Astrocyte of the hippocampus (primary cell): ENCODE measurements around the gene A2ML1.
"Not testable (repeated sequence)": the region's sequence is repeated elsewhere in the genome, so short reads cannot be mapped to it uniquely, and the experiment has no call there.

ENCODE experiments used
- DNase-seq: peaks from one replicate; pipeline ENCODE4 v3.0.0; 2011; ENCODE audit warnings: low read depth, low spot score

A2ML1 gene

DNA sequence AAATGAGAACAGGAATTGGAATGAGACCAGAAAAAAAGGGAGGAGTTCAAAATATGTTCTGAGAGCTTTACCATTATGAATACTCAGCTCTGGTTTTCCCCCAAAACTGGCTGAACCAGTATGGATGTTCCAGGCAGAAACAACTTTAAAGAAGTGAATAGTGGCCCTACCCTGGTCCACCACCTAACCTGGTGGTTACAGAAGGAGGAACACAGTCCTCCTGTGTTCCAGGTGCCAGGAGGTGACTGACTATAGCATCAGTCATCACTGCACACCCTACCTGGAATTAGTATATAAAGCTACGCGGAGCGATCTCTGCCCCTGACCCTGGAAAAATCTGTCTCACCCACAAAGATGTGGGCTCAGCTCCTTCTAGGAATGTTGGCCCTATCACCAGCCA lies at the start of gene A2ML1:
A2ML1 (plus strand) TSS at position 324 of the 400 bp plus-strand sequence; CDS start at position 355, 31 bp downstream.
- no peak for DNase-seq

DNA sequence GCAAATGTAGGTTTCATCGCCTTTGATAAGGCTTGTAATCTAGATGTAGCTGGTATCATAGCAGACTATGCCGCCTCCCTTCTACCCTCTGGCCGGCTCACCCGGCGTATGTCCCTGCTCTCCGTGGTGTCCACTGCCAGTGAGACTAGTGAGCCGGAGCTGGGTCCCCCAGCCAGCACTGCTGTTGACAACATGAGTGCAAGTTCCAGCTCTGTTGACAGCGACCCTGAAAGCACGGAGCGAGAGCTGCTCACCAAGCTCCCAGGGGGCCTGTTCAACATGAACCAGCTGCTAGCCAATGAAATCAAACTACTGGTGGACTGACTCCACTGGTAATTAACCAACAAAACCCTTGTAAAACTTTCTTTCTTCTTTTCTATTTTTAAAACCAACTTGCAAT lies 49.0 kb upstream of the A2ML1 start:
- no peak for DNase-seq

DNA sequence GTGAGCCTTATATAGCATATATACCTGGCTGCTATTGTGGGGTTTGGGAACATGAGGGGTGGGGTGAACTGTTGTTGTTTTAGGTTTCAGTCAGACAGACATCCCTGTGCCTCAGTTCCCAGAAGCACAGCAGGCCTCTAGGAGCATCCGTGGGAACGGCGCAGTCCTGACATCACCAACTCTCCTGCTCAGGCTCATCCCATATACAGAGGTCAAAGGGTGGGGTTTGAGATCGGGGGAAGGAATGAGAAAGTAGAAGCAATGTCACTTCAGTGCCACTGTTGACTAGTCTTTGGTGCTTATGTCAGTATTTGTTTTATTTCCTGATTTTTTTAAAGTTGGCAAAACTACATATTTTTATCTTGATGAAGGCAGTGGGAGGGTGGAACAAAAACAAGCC lies 43.1 kb upstream of the A2ML1 start:
- DNase-seq = no peak

DNA sequence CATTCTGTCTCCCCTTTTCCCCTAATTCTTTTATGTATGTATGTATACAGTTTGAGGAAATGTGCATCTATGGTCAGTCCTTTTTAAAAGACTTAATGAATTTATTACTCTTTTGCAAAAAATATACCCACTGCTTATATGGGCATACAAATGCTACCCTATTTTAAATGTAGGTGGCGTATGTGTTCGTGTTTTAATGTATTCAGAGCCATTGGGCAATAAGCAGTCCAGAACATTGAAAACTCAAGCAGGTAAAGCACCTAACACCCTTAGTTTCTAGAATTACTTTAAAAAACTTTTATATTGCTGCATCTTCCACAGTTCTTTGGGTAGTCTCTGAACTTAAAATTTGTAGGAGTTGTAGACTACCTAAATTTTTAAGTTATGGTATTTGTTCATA lies 42.6 kb upstream of the A2ML1 start:
- DNase-seq = no peak

DNA sequence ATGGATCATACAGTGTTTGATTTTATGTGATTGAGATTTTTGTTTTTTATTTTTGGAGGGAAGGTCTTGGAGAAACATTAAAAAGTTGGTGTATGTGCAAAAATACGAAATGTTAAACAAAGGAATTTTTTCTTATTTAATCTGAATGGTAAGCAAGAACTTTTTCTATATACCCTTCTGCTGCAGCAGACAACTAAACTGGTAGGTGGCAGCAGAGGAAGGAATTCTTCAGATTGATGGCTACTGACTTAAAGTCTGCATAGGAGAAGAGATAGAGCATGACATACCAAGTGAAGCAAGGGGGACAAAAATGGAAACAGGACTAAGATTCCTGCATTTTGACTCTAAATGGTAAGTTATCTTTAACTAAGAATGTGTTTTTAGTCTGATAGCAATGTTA lies 42.0 kb upstream of the A2ML1 start:
- DNase-seq = peak; percentile 50

DNA sequence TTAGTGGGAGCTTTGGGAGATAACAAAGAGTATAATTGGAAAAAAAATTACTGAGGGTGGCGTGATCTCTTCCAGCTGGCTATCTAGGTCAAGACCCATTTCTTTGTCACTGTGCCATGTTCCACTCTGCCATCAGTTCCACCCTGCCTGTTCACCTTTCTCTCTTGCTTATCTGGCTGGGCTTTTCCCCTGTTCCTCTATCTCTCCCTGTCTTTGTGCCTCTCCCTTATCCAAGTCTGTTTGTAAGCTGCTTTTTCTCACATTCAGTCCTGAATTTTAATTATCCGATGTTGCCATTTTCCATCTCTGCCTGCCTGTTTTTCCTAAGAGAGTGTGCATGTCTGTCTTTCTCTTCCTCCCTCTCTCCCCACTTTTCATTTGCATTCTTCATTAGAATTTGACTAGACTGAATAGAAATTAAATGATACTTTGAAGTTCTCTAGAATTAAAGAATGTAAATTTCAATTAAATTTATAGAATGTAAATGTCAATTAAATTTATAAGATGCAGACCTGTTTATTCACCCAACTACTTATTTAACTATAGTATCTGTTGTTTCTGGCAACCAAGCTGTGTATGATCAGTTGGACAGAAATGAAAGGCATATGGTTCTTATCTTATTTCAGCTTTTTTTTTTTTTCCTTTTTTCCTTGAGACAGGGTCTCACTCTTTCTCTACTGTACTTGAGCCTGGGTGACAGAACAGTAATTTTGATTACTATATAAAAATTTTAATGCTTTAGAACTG lies 40.9 kb upstream of the A2ML1 start:
- DNase-seq = no peak

DNA sequence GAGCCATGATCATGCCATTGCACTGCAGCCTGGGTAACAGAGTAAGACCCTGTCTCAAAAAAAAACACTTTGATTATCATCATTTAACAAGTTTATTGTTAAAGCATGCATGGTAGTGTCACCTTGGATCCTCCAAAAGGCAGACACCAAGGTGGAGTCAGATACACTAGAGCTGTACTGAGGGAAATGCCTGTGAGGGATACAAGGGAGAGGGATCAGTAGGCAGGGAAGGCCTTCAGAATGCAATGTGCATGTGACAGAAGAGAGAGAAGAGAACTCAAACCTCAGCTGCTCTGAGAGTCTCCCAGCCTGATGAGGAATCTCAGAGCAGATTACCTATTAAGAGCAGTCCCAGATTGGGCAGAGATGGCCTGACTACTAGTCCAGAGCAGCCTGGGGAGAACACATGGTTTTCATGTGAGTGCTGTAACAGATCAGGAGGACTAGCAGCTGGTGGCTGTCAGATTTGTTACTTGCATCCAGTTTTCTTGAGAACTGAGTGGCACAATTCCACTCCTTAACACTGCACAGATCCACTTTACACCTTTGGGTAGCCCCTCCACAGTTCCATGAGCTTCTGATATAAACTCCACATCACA lies 38.0 kb upstream of the A2ML1 start:
- DNase-seq = no peak

DNA sequence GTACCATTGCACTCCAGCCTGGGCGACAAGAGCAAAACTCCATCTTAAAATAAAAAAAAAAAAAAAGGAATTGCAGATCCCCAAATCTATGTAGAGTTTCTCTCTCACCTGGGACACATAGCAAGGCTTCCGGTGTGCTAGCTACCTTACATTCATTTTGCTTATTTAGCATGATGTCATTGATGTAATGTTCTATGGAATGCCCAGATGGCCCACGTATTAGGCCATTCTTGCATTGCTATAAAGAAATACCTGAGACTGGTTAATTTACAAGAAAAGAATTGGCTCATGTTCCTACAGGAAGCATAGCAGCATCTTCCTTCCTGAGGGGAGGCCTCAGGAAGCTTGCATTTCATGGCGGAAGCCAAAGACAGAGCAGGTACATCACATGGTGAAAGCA lies 36.9 kb upstream of the A2ML1 start:
- DNase-seq = no peak

DNA sequence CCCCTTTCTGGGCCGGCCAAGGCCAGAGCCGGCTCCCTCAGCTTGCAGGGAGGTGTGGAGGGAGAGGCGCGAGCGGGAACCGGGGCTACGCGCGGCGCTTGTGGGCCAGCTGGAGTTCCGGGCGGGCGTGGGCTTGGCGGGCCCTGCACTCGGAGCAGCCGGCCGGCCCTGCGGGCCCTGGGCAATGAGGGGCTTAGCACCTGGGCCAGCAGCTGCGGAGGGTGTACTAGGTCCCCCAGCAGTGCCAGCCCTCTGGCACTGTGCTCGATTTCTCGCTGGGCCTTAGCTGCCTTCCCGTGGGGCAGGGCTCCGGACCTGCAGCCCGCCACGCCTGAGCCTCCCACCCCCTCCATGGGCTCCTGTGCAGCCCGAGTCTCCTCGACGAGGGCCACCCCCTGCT lies 35.2 kb upstream of the A2ML1 start:
- DNase-seq = not testable (repeated sequence)

DNA sequence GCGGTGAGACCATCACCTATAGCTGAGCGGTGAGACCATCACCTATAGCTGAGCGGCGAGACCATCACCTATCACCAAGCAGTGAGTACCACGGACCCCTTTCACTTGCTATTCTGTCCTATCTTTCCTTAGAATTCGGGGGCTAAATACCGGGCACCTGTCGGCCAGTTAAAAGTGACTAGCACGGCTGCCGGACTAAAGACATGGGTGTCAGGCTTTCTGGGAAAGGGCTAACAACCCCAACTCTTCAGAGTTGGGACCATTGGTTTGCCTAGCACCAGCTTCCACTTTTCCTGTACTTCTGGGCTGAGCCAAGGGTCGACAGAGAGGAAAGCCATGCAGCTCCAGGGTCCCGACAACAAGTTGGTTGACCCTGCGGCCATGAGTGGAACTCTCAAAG lies 33.7 kb upstream of the A2ML1 start:
- not testable (repeated sequence) for DNase-seq

DNA sequence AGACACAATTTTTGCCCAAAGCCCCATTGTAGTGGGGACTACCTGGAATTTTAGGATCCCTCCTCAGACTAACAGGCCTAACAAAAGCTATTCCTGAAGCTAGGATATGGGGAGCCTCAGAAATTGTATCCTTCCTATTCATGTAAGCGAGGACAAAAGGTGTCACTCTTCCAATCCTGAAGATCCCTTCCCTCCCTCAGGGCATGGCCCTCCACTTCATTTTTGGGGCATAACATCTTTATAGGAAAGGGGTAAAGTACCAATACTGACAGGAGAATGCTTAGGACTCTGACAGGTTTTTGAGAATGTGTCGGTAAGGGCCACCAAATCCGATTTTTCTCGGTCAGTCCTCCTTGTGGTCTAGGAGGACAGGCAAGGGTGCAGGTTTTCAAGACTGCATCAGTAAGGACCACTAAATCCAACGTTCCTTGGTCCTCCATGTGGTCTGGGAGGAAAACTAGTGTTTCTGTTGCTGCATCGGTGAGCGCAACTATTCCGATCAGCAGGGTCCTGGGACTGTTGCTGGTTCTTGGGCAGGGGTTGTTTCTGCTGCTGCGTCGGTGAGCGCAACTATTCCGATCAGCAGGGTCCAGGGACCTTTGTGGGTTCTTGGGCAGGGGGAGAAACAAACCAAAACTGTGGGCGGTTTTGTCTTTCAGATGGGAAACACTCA lies 32.9 kb upstream of the A2ML1 start:
- DNase-seq = not testable (repeated sequence)

DNA sequence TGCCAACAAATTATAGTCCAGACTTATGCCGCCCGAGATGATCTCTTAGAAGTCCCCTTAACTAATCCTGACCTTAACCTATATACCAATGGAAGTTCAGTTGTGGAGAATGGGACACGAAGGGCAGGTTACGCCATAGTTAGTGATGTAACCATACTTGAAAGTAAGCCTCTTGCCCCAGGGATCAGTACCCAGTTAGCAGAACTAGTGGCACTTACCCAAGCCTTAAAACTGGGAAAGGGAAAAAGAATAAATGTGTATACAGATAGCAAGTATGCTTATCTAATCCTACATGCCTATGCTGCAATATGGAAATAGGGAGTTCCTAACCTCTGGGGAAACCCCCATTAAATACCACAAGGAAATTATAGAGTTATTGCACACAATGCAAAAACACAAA lies 29.2 kb upstream of the A2ML1 start:
- DNase-seq = not testable (repeated sequence)

DNA sequence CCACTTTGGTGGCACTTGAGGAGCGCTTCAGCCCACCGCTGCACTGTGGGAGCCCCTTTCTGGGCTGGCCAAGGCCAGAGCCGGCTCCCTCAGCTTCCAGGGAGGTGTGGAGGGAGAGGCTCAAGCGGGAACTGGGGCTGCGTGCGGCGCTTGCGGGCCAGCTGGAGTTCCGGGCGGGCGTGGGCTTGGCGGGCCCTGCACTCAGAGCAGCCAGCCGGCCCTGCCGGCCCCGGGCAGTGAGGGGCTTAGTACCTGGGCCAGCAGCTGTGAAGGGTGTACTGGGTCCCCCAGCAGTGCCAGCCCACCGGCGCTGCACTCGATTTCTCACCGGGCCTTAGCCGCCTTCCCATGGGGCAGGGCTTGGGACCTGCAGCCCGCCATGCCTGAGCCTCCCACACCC lies 27.8 kb upstream of the A2ML1 start:
- DNase-seq = not testable (repeated sequence)

DNA sequence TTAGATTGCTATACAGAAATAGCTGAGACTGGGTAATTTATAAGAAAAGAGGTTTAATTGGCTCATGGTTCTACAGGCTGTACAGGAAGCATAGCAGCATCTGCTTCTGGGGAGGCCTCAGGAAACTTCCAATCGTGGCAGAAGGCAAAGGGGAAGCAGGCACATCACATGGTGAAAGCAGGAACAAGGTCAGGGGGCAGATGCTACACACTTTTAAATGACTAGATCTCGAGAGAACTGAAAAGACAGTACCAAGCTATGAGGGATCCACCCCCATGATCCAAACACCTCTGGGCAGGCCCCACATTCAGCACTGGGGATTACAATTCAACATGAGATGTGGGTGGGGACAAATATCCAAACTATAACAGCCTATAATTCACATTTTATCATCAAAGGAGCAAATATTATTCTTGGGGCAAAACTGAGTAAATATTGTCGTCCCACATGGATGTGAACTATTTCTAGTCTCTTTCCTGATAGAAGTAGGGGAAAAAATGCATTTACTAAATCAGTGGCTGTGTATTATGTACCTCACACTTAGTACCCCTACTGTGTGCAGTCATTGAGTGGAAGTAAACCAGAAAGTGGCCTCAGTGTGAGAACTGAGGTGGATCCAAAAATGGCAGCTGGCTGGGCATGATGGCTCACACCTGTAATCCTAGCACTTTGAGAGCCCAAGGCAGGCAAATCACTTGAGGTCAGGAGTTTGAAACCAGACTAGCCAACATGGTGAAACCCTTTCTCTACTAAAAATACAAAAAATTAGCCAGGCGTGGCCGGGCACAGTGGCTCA lies 25.4 kb upstream of the A2ML1 start:
- no peak for DNase-seq

DNA sequence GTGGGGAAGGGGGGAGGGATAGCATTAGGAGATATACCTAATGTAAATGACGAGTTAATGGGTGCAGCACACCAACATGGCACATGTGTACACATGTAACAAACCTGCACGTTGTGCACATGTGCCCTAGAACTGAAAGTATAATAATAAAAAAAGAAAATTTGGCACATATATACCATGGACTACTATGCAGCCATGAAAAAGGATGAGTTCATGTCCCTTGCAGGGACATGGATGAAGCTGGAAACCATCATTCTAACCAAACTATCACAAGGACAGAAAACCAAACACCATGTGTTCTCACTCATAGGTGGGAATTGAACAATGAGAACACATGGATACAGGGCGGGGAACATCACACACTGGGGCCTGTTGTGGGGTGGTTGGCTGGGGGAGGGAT lies 21.2 kb upstream of the A2ML1 start:
- DNase-seq = not testable (repeated sequence)

DNA sequence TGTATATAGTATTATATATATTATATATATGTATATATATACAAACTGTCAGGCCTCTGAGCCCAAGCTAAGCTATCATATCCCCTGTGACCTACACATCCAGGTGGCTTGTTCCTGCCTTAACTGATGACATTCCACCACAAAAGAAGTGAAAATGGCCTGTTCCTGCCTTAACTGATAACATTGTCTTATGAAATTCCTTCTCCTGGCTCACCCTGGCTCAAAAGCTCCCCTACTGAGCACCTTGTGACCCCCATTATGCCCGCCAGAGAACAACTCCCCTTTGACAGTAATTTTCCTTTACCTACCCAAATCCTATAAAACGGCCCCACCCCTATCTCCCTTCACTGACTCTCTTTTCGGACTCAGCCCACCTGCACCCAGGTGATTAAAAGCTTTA lies 17.6 kb upstream of the A2ML1 start:
- not testable (repeated sequence) for DNase-seq

DNA sequence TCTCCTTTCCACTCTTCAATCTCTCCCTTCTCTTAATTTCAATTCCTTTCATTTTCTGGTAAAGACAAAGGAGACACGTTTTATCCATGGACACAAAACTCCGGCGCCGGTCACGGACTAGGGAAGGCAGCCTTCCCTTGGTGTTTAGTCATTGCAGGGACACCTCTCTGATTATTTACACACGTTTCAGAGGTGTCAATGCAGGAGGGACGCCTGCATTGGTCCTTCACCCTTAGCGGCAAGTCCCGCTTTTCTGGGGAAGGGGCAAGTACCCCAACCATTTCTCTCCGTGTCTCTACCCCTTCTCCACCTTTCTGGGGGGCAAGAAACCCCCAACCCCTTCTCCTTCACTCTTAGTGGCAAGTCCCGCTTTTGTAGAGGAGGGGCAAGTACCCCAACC lies 16.9 kb upstream of the A2ML1 start:
- not testable (repeated sequence) for DNase-seq

DNA sequence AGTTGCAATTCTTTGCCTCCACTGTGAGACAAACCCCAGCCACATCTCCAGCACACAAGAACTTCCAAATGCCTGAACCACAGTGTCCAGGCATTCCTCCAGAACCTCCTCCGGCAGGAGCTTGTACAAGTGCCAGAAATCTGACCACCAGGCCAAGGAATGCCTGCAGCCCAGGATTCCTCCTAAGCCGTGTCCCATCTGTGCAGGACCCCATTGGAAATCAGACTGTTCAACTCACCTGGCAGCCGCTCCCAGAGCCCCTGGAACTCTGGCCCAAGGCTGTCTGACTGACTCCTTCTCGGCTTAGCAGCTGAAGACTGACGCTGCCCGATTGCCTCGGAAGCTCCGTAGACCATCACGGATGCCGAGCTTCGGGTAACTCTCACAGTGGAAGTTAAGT lies 15.3 kb upstream of the A2ML1 start:
- DNase-seq = peak; percentile 89

DNA sequence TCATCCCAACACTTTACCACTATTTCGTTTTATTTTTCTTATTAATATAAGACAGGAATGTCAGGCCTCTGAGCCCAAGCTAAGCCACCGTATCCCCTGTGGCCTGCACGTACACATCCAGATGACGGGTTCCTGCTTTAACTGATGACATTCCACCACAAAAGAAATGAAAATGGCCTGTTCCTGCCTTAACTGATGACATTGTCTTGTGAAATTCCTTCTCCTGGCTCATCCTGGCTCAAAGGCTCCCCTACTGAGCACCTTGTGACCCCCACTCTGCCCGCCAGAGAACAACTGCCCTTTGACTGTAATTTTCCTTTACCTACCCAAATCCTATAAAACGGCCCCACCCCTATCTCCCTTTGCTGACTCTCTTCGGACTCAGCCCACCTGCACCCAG lies 12.3 kb upstream of the A2ML1 start:
- DNase-seq = not testable (repeated sequence)

DNA sequence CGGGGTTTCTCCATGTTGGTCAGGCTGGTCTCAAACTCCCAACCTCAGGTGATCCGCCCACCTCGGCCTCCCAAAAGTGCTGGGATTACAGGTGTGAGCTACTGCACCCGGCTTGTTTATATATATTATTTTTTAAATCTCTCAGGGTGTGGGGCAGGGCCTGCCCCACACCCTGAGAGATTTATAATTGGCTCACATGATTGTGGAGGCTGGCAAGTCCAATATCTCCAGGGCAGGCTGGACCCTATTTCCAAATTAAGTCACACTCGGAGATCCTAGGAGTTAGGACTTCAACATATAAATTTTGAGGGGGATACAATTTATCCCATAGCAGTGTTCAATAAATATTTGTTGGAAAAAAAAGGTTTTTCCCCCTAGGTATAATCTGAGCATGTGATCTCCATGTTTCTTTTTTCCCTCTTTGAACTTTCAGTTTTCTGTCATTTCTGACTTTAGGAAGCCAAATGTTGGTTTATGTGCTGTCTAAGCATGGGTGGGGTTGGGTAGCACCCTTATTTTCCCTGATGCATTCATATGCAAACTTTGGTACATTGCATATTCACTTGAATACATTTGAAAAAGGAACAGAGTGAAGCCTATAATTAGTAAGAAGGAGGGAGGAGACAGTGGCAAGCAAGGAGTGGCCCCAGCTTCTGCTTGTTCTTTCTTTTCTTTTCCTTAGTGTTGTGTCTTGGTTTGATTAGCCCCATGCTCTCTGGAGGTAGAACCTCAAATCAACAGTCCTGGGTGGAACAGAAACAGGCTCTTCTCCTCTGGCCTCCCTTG lies 8.7 kb upstream of the A2ML1 start:
- no peak for DNase-seq

DNA sequence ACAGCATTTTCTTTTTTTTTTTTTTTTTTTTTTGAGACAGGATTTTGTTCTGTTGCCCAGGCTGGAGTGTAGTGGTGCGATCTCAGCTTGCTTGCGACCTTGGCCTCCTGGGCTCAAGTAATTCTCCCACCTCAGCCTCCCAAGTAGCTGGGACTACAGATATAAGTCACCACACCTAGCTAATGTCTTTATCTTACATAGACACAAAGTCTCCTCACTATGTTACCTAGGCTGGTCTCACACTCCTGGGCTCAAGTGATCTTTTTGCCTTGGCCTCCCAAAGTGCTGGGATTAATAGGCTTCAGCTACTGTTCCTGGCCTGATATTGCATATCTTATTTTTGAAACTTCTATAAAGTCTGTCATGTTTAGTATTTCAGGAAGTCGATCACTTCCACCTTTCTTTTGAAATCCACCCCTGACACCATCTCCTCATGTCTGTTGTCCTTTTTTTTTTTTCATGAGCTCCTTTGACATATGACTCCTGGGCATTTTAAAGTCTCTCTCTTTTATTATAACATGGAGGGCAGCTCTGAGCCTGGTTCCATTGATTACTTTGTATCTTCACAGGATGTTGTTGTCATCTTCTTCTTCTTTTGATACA lies 5.9 kb upstream of the A2ML1 start:
- DNase-seq = no peak
